ENCODE data around the gene TPRG1L.

The TPRG1L gene

GRCh38 chr1:3651026-3651929 is 26.5 kb downstream of the TPRG1L start:
- DNase-seq (ENCODE audit: low read depth, low spot score), result peak; percentile 9

DNA sequence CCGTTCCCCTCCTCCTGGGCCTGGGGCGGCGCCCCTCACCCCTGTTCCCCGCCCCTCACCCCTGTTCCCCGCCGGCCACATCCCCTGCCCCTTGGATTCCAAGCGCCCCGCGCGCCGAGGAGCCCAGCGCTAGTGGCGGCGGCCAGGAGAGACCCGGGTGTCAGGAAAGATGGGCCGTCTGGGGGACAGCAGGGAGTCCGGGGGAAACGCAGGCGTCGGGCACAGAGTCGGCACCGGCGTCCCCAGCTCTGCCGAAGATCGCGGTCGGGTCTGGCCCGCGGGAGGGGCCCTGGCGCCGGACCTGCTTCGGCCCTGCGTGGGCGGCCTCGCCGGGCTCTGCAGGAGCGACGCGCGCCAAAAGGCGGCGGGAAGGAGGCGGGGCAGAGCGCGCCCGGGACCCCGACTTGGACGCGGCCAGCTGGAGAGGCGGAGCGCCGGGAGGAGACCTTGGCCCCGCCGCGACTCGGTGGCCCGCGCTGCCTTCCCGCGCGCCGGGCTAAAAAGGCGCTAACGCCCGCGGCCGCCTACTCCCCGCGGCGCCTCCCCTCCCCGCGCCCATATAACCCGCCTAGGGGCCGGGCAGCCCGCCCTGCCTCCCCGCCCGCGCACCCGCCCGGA is 27.2 kb downstream of the TPRG1L start, which contains the start of gene TP73:
TP73 (plus strand) TSS at position 587 of the 618 bp plus-strand sequence. CDS start 29,850 bp downstream, outside the sequence.
- TF ChIP-seq, protein P1, sequence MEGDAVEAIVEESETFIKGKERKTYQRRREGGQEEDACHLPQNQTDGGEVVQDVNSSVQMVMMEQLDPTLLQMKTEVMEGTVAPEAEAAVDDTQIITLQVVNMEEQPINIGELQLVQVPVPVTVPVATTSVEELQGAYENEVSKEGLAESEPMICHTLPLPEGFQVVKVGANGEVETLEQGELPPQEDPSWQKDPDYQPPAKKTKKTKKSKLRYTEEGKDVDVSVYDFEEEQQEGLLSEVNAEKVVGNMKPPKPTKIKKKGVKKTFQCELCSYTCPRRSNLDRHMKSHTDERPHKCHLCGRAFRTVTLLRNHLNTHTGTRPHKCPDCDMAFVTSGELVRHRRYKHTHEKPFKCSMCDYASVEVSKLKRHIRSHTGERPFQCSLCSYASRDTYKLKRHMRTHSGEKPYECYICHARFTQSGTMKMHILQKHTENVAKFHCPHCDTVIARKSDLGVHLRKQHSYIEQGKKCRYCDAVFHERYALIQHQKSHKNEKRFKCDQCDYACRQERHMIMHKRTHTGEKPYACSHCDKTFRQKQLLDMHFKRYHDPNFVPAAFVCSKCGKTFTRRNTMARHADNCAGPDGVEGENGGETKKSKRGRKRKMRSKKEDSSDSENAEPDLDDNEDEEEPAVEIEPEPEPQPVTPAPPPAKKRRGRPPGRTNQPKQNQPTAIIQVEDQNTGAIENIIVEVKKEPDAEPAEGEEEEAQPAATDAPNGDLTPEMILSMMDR (IDR thresholded peaks at IDR 0.05; ENCODE audit: low read depth, low read length), result no peak
- in situ Hi-C loops (cut with HindIII; ENCODE audit: low sequenced_read_pairs), result no loop called here
- DNase-seq (ENCODE audit: low read depth, low spot score), result no peak
- H3K4me3 ChIP-seq (ENCODE audit: low read depth, low read length), result no peak within 1 kb of the TSS

More at GRCh38 chr1:3651026-3651929, 26.5 kb downstream of the TPRG1L start:
- TF ChIP-seq, protein P1 (IDR thresholded peaks at IDR 0.05; ENCODE audit: low read depth, low read length), result no peak
- no peak overlapping the region for H3K4me3 ChIP-seq (ENCODE audit: low read depth, low read length)
- in situ Hi-C loops (cut with HindIII; ENCODE audit: low sequenced_read_pairs), result no loop called here

GRCh38 chr1:3652548-3653285 is 27.9 kb downstream of the TPRG1L start:
- H3K4me3 ChIP-seq (ENCODE audit: low read depth, low read length), result no peak overlapping the region
- in situ Hi-C loops (cut with HindIII; ENCODE audit: low sequenced_read_pairs), result no loop called here
- DNase-seq (ENCODE audit: low read depth, low spot score), result no peak
- TF ChIP-seq, protein P1 (IDR thresholded peaks at IDR 0.05; ENCODE audit: low read depth, low read length), result no peak

DNA sequence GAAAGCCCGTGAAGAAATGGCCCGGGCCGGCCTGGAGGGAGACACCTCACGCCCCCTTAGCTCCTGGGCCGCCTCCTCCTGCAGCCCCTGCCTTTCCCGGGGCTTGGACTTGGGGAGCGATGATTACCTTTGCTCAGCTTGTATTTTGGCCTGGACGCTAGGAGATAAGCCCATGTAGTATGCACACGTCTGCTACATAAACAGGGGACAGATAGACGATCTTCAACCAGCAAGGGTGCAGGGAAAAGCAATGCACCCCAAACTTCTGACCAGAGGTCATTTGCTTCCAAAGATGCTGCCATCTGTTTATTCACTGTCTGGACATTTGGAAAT is 28.4 kb downstream of the TPRG1L start:
- DNase-seq (ENCODE audit: low read depth, low spot score), result no peak
- no peak overlapping the region for H3K4me3 ChIP-seq (ENCODE audit: low read depth, low read length)
- TF ChIP-seq, protein P1 (IDR thresholded peaks at IDR 0.05; ENCODE audit: low read depth, low read length), result no peak
- in situ Hi-C loops (cut with HindIII; ENCODE audit: low sequenced_read_pairs), result no loop called here

GRCh38 chr1:3654549-3655281 is 29.9 kb downstream of the TPRG1L start:
- in situ Hi-C loops (cut with HindIII; ENCODE audit: low sequenced_read_pairs), result no loop called here
- TF ChIP-seq, protein P1 (IDR thresholded peaks at IDR 0.05; ENCODE audit: low read depth, low read length), result no peak
- no peak for DNase-seq (ENCODE audit: low read depth, low spot score)
- no peak overlapping the region for H3K4me3 ChIP-seq (ENCODE audit: low read depth, low read length)

All from astrocyte of the spinal cord (primary cell).